Endothelial cell of umbilical vein (primary cell): ENCODE data around the gene PROK2. TPM values are rescaled to one million over a fixed set of nuclear protein-coding genes. Genes with fewer than 3 reads are reported as not detected.

Experiments
- BruUV-seq: library from RNA; stranded (reverse); fragments of 400-500 nt; replicated peaks from 2 replicates; lab custom pipeline; 2021; lab: Mats Ljungman, UMichigan
- CTCF ChIA-PET: fragments of 300-600, 350-600 bp; sonication (Branson Sonifier 250); formaldehyde crosslinking; loops from one replicate; lab custom pipeline; 2021; ENCODE audit warnings: antibody characterized with exemption, inconsistent platforms; lab: Charles Lee
- POLR2A ChIA-PET: fragments of 300-600, 350-600 bp; sonication (Branson Sonifier 250); formaldehyde crosslinking; loops from one replicate; lab custom pipeline; 2021; ENCODE audit warnings: antibody characterized with exemption, inconsistent platforms; lab: Charles Lee
- DNase-seq: peaks from one replicate; pipeline ENCODE4 v3.0.0-alpha.2; 2011; ENCODE audit warnings: low read depth, low spot score
- FAIRE-seq: peaks from 2 replicates; lab custom pipeline; 2011; peaks lifted over from hg19 to GRCh38; lab: Jason Lieb, UNC
- H2AFZ ChIP-seq: 2 replicates; pipeline ENCODE4 v1.6.0; 2012; ENCODE audit warnings: low read depth, low read length, control low read depth, inconsistent platforms
- H3K27ac ChIP-seq: 2 replicates; pipeline ENCODE4 v1.5.1; 2011; ENCODE audit warnings: low read depth, mild to moderate bottlenecking, control low read depth, low read length, moderate library complexity; ENCODE audit not compliant: insufficient read depth
- H3K27me3 ChIP-seq, 2 experiments: 2 replicates each; pipeline versions ENCODE4 v1.6.0 to v1.6.1; 2011; ENCODE audit warnings: low read length in 2 of 2, mixed read lengths in 1 of 2; ENCODE audit not compliant: control insufficient read depth in 2 of 2, insufficient read depth in 2 of 2
- H3K36me3 ChIP-seq, 2 experiments: 2 replicates in 1 of 2; 3 replicates in 1 of 2; pipeline ENCODE4 v1.5.1; 2011; ENCODE audit warnings: low read length in 2 of 2, mild to moderate bottlenecking in 1 of 2, moderate library complexity in 1 of 2; ENCODE audit not compliant: control insufficient read depth in 2 of 2, insufficient read depth in 2 of 2; ENCODE audit errors: extremely low read depth in 1 of 2
- H3K4me1 ChIP-seq: 3 replicates; pipeline ENCODE4 v1.5.1; 2011; ENCODE audit warnings: mild to moderate bottlenecking, low read length; ENCODE audit not compliant: control insufficient read depth, insufficient read depth; ENCODE audit errors: extremely low read depth
- H3K4me2 ChIP-seq: 2 replicates; pipeline ENCODE4 v1.6.1; 2011; ENCODE audit warnings: low read length, control low read depth, mixed read lengths; ENCODE audit not compliant: insufficient read depth
- H3K4me3 ChIP-seq, 3 experiments: fragments of 200-600 bp in 1 of 3; sonication (generic), shearing (Covaris generic) in 1 of 3; replicated peaks in 1 of 3; 2 replicates each; pipeline ENCODE4 v1.5.1; 2011 to 2016; ENCODE audit warnings: control low read depth in 3 of 3, low read length in 3 of 3, mild to moderate bottlenecking in 2 of 3, inconsistent platforms in 1 of 3, low read depth in 1 of 3, moderate library complexity in 1 of 3; ENCODE audit not compliant: insufficient read depth in 1 of 3
- H3K79me2 ChIP-seq: 2 replicates; pipeline ENCODE4 v1.6.0; 2012; ENCODE audit warnings: low read length, inconsistent platforms; ENCODE audit not compliant: control insufficient read depth, insufficient read depth
- H3K9ac ChIP-seq: replicated peaks from 2 replicates; pipeline ENCODE3; 2011; ENCODE audit warnings: low read length, control low read depth; ENCODE audit not compliant: insufficient read depth; ENCODE audit errors: extremely low read depth
- H3K9me1 ChIP-seq: replicated peaks from 3 replicates; pipeline ENCODE4 v1.6.0; 2011; ENCODE audit warnings: mild to moderate bottlenecking, low read length; ENCODE audit not compliant: control insufficient read depth, insufficient read depth; ENCODE audit errors: extremely low read depth
- H3K9me3 ChIP-seq: replicated peaks from 2 replicates; pipeline ENCODE4 v1.5.1; 2012; ENCODE audit warnings: low read length, inconsistent platforms; ENCODE audit not compliant: control insufficient read depth, insufficient read depth
- H4K20me1 ChIP-seq: replicated peaks from 2 replicates; pipeline ENCODE3; 2011; ENCODE audit warnings: mild to moderate bottlenecking, low read length; ENCODE audit not compliant: control insufficient read depth, insufficient read depth; ENCODE audit errors: extremely low read depth
- EZH2 ChIP-seq: IDR thresholded peaks from 2 replicates; pipeline ENCODE4 v1.6.1; 2012; ENCODE audit warnings: borderline replicate concordance, low read depth, mild to moderate bottlenecking, moderate library complexity, low read length, inconsistent platforms; ENCODE audit not compliant: severe bottlenecking
- FOS ChIP-seq: IDR thresholded peaks from 2 replicates; pipeline ENCODE4 v1.6.1; 2011; ENCODE audit warnings: mild to moderate bottlenecking, low read length, moderate library complexity, borderline replicate concordance; ENCODE audit not compliant: insufficient read depth
- GATA2 ChIP-seq: IDR thresholded peaks from 2 replicates; pipeline ENCODE4 v1.7.0; 2011; ENCODE audit warnings: low read depth, mild to moderate bottlenecking, moderate library complexity, mixed read lengths, low read length; ENCODE audit not compliant: insufficient read length, insufficient read depth
- JUN ChIP-seq: IDR thresholded peaks from 2 replicates; pipeline ENCODE4 v1.6.1; 2011; ENCODE audit warnings: borderline replicate concordance, low read depth; ENCODE audit not compliant: insufficient read length, insufficient read depth
- MYC ChIP-seq: IDR thresholded peaks from one replicate; pipeline ENCODE4 v1.6.1; 2011; ENCODE audit warnings: mild to moderate bottlenecking, low read depth, low read length
- POLR2A ChIP-seq: IDR thresholded peaks from 2 replicates; pipeline ENCODE4 v1.6.1; 2012; ENCODE audit warnings: low read depth, mild to moderate bottlenecking, control low read depth, low read length
- POLR2AphosphoS5 ChIP-seq: IDR thresholded peaks from 2 replicates; pipeline ENCODE4 v1.6.1; 2012; ENCODE audit warnings: low read depth, mild to moderate bottlenecking, control low read depth, low read length, moderate library complexity; ENCODE audit not compliant: insufficient read depth
- dilution Hi-C: fragments of 300-500 bp; cut with MboI; formaldehyde crosslinking; loops from one replicate; pipeline ENCODE4 v1.15.0; 2019; ENCODE audit warnings: low sequenced_read_pairs; ENCODE audit not compliant: extremely low pct_ligation_motif_present
- intact Hi-C: fragments of 100-400 bp; cut with micrococcal nuclease; formaldehyde crosslinking; loops from one replicate; pipeline ENCODE4 v1.10.0; 2022
- polyA plus RNA-seq, 4 experiments: library from polyadenylated mRNA; depleted of rRNA in 3 of 4; stranded (reverse) in 3 of 4; unstranded in 1 of 4; fragments of >200 nt; gene quantifications; 2 replicates each; pipeline versions ENCODE4 v1.2.1 to v1.2.3, GENCODE V29; 2011 to 2012; ENCODE audit warnings: missing spikeins in 1 of 4
- total RNA-seq: library from RNA; stranded (reverse); gene quantifications from 2 replicates; pipeline ENCODE4 v1.2.3, GENCODE V29; 2021
- TF ChIP-seq, protein P1 (sequence below): IDR thresholded peaks from 2 replicates; pipeline ENCODE4 v1.6.1; 2011; ENCODE audit not compliant: insufficient read depth, insufficient read length
- TF ChIP-seq, protein P2 (sequence below), 2 donors: IDR thresholded peaks; 1 replicate in 1 of 2; 2 replicates in 1 of 2; pipeline ENCODE4 v1.5.1; 2011; ENCODE audit warnings: low read length in 2 of 2, mild to moderate bottlenecking in 2 of 2, moderate library complexity in 2 of 2, control low read depth in 1 of 2, inconsistent platforms in 1 of 2, low read depth in 1 of 2; ENCODE audit not compliant: insufficient read depth in 1 of 2; ENCODE audit errors: extremely low read depth in 1 of 2

The PROK2 gene
- total and polyA plus RNA-seq, 2 donors (not counting 3 experiments of a cell fraction or from before 2014, with no cell fraction given): not detected

DNA sequence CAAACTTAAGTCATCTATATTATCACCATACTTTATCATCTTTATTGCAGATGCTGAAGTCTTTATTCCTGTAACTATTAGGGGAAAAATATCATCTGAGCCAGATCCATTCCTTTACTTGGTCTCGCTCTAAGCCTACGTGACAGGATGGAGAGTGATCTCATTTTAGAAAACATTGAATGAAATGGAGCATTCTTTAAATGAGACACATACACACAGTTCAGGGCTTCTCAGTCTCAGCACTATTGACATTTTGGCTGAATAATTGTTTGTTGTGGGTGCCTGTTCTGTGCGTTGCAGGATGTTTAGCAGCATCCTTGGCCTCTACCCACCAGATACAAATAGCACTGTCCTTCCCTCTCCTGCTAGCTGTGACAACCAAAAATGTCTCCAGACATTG is 36.2 kb upstream of the PROK2 start:
- ChIA-PET POLR2A (no interaction called here), CTCF (no interaction called here)
- TF ChIP-seq, protein P1, sequence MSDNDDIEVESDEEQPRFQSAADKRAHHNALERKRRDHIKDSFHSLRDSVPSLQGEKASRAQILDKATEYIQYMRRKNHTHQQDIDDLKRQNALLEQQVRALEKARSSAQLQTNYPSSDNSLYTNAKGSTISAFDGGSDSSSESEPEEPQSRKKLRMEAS: no peak
- TF ChIP-seq MYC: no peak
- TF ChIP-seq FOS: no peak
- TF ChIP-seq POLR2A: no peak
- TF ChIP-seq GATA2: no peak
- TF ChIP-seq, protein P2, sequence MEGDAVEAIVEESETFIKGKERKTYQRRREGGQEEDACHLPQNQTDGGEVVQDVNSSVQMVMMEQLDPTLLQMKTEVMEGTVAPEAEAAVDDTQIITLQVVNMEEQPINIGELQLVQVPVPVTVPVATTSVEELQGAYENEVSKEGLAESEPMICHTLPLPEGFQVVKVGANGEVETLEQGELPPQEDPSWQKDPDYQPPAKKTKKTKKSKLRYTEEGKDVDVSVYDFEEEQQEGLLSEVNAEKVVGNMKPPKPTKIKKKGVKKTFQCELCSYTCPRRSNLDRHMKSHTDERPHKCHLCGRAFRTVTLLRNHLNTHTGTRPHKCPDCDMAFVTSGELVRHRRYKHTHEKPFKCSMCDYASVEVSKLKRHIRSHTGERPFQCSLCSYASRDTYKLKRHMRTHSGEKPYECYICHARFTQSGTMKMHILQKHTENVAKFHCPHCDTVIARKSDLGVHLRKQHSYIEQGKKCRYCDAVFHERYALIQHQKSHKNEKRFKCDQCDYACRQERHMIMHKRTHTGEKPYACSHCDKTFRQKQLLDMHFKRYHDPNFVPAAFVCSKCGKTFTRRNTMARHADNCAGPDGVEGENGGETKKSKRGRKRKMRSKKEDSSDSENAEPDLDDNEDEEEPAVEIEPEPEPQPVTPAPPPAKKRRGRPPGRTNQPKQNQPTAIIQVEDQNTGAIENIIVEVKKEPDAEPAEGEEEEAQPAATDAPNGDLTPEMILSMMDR (IDR thresholded peaks at IDR 0.05; ENCODE audit: extremely low read depth in 1 of 2, insufficient read depth in 1 of 2, low read depth in 1 of 2, low read length in 2 of 2): no peak
- no peak for TF ChIP-seq EZH2
- TF ChIP-seq JUN: no peak
- TF ChIP-seq POLR2AphosphoS5: no peak
- Histone ChIP-seq H3K4me2 (no peak overlapping the region), H3K27ac (no peak overlapping the region), H3K4me1 (no peaks in the 10 kb centered on the region), H2AFZ (no peak overlapping the region), H3K9me3 (no peaks in the 10 kb centered on the region), H3K79me2 (no peaks in the 10 kb centered on the region), H3K27me3 (peaks cover 0 to 2% of the 10 kb centered on the region in 2 experiments), H3K9ac (no peak overlapping the region), H3K4me3 (no peak overlapping the region), H3K36me3 (no peaks in the 10 kb centered on the region), H3K9me1 (no peaks in the 10 kb centered on the region), H4K20me1 (no peaks in the 10 kb centered on the region)
- no TSS peak for BruUV-seq
- no peak for DNase-seq
- intact Hi-C loops: no loop called here
- FAIRE-seq: no peak
- dilution Hi-C loops: no loop called here
